Measurements from ENCODE around the gene DENND1A. TPM values are rescaled to one million over a fixed set of nuclear protein-coding genes. Genes with fewer than 3 reads are reported as not detected.

Gene DENND1A
- total RNA-seq, 1 donor from 2014 or later: 19.9 TPM

GRCh38 chr9:123772374-123772773 is 157.6 kb downstream of the DENND1A start:
- Mint-ChIP-seq H3K27me3 (peaks cover 3% of the 10 kb centered on the region), H3K4me3 (no peak overlapping the region), H3K27ac (no peak overlapping the region), H3K4me1 (ENCODE audit: unreplicated experiment) (peaks cover 32% of the 10 kb centered on the region), H3K36me3 (no peaks in the 10 kb centered on the region), H3K9me3 (no peaks in the 10 kb centered on the region)
- TF ChIP-seq CTCF (conservative IDR thresholded peaks at IDR 0.05): no peak
- DNase-seq (ENCODE audit: extremely low spot score, unreplicated experiment): no peak

DNA sequence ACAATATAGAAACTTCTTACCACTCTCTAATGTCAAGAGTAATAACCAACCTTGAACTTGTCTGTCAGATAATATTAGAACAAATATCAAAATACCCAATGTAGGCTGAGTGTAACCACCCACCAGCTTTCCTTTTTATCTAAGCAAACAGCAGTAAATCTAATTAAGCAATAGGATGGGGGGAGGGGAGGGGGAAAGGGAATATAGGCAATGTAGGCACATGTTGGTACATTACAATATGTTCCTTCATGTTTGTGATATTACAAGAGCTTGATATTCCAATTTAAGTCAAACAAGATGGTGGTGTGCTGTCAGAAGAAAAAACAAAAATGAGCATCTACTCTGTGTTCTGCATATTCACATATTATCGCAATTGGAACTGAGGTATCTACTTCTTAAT is 158.2 kb downstream of the DENND1A start:
- no peak overlapping the region for H3K27ac Mint-ChIP-seq
- H3K4me3 Mint-ChIP-seq: no peak overlapping the region
- no peak for TF ChIP-seq CTCF (conservative IDR thresholded peaks at IDR 0.05)
- no peak for DNase-seq (ENCODE audit: extremely low spot score, unreplicated experiment)
- H3K36me3 Mint-ChIP-seq: no peaks in the 10 kb centered on the region
- H3K27me3 Mint-ChIP-seq: peaks cover 3% of the 10 kb centered on the region
- no peaks in the 10 kb centered on the region for H3K9me3 Mint-ChIP-seq
- H3K4me1 Mint-ChIP-seq (ENCODE audit: unreplicated experiment): peaks cover 32% of the 10 kb centered on the region

- no peaks in the 10 kb centered on the region for H3K36me3 Mint-ChIP-seq
- peaks cover 24% of the 10 kb centered on the region for H3K4me1 Mint-ChIP-seq (ENCODE audit: unreplicated experiment)
- no peak for DNase-seq (ENCODE audit: extremely low spot score, unreplicated experiment)
- H3K4me3 Mint-ChIP-seq: no peak overlapping the region
- no peaks in the 10 kb centered on the region for H3K27me3 Mint-ChIP-seq
- TF ChIP-seq CTCF (conservative IDR thresholded peaks at IDR 0.05): no peak
- no peak overlapping the region for H3K27ac Mint-ChIP-seq
- H3K9me3 Mint-ChIP-seq: no peaks in the 10 kb centered on the region
Measured at GRCh38 chr9:123769719-123770118, 160.2 kb downstream of the DENND1A start.

GRCh38 chr9:123763910-123764588 is 165.9 kb downstream of the DENND1A start:
- TF ChIP-seq CTCF (conservative IDR thresholded peaks at IDR 0.05): no peak
- no peak for DNase-seq (ENCODE audit: extremely low spot score, unreplicated experiment)
- H3K9me3 Mint-ChIP-seq: no peaks in the 10 kb centered on the region
- H3K27ac Mint-ChIP-seq: no peak overlapping the region
- no peaks in the 10 kb centered on the region for H3K27me3 Mint-ChIP-seq
- H3K4me3 Mint-ChIP-seq: no peak overlapping the region
- no peaks in the 10 kb centered on the region for H3K4me1 Mint-ChIP-seq (ENCODE audit: unreplicated experiment)
- no peaks in the 10 kb centered on the region for H3K36me3 Mint-ChIP-seq

GRCh38 chr9:123761905-123762605 is 167.9 kb downstream of the DENND1A start:
- peaks cover 3% of the 10 kb centered on the region for H3K36me3 Mint-ChIP-seq

More at GRCh38 chr9:123761905-123762605, 167.9 kb downstream of the DENND1A start:
- H3K27ac Mint-ChIP-seq: no peak overlapping the region
- no peaks in the 10 kb centered on the region for H3K9me3 Mint-ChIP-seq
- H3K4me1 Mint-ChIP-seq (ENCODE audit: unreplicated experiment): peaks cover 8% of the 10 kb centered on the region
- DNase-seq (ENCODE audit: extremely low spot score, unreplicated experiment): no peak
- no peak for TF ChIP-seq CTCF (conservative IDR thresholded peaks at IDR 0.05)
- no peak overlapping the region for H3K4me3 Mint-ChIP-seq
- H3K27me3 Mint-ChIP-seq: no peaks in the 10 kb centered on the region
